GM12873 (cell line): ENCODE data around the gene SGPP1.
A peak's percentile ranks its signal among the peaks of the same experiment; 100 is the strongest.

Experiments
- TF ChIP-seq, protein P1 (sequence below): IDR thresholded peaks from 2 replicates; pipeline ENCODE4 v1.5.1; 2012; ENCODE audit warnings: low read depth, mild to moderate bottlenecking, moderate library complexity, low read length, control low read depth; ENCODE audit not compliant: insufficient read depth; ENCODE audit errors: missing control alignments

Gene SGPP1, protein sequence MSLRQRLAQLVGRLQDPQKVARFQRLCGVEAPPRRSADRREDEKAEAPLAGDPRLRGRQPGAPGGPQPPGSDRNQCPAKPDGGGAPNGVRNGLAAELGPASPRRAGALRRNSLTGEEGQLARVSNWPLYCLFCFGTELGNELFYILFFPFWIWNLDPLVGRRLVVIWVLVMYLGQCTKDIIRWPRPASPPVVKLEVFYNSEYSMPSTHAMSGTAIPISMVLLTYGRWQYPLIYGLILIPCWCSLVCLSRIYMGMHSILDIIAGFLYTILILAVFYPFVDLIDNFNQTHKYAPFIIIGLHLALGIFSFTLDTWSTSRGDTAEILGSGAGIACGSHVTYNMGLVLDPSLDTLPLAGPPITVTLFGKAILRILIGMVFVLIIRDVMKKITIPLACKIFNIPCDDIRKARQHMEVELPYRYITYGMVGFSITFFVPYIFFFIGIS

DNA sequence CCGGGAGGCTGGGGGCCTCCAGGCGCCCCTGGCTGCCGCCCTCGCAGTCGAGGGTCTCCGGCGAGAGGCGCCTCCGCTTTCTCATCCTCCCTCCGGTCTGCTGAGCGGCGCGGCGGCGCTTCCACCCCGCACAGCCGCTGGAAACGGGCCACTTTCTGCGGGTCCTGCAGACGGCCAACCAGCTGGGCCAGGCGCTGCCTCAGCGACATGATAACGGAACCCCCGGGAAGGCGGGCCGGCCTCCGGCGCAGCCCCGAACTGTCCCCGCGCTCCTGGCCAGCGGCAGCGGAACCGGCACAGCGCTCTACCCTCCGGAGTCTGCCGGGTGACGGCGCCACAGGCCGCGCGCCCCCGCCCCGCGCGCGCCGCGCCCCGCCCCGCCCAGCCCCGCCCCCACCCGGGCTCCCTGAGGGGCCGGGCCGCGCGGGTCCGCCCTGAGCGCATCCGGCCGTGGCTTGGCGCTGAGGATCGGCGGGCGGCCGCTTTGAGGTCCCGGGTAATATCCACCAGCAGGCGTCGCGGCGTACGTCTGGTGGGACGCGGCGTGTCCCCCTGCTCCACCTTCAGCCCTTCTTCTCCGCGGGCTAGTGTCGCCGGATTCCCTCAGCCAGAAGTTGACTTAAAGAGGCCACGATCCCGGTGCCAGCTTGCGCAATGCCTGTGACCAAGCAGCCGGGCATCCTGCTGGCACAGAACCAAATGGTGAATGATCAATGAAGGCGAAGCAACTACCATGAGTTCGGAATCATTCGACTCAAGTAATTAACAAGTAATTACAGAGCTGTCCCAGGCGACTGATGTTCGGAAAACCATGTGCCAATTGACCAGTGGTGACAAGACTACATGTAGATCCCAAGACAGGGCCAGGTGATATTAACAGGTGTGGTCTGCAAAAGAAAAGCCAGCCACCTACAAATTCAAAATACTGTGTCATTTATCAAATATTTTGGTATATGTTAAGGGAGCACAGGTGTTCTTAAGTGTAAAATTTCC is at the start of gene SGPP1:
Gene SGPP1 (minus strand): TSS at position 330 of the 993 bp plus-strand sequence. CDS start 121 bp downstream, at position 209.
- TF ChIP-seq, protein P1, sequence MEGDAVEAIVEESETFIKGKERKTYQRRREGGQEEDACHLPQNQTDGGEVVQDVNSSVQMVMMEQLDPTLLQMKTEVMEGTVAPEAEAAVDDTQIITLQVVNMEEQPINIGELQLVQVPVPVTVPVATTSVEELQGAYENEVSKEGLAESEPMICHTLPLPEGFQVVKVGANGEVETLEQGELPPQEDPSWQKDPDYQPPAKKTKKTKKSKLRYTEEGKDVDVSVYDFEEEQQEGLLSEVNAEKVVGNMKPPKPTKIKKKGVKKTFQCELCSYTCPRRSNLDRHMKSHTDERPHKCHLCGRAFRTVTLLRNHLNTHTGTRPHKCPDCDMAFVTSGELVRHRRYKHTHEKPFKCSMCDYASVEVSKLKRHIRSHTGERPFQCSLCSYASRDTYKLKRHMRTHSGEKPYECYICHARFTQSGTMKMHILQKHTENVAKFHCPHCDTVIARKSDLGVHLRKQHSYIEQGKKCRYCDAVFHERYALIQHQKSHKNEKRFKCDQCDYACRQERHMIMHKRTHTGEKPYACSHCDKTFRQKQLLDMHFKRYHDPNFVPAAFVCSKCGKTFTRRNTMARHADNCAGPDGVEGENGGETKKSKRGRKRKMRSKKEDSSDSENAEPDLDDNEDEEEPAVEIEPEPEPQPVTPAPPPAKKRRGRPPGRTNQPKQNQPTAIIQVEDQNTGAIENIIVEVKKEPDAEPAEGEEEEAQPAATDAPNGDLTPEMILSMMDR: peak; percentile 51

DNA sequence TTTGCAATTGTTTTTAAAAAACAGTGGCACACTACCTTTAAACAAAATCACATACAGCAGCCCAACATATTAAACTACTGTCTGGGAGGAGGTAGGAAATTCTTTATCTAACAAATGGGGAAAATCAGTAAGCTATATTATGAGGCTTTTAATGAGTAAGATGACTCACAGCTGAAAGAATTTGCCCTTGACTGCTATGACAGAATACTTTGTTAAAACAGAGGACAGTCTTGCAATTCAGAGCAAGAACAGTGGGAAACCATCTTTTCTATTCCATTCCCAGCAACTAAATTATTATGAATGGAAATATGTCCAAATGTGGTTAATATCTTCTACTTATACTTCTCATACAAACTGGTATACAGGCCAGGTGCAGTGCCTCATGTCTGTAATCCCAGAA is 49.2 kb upstream of the SGPP1 start:
- TF ChIP-seq, protein P1: no peak

DNA sequence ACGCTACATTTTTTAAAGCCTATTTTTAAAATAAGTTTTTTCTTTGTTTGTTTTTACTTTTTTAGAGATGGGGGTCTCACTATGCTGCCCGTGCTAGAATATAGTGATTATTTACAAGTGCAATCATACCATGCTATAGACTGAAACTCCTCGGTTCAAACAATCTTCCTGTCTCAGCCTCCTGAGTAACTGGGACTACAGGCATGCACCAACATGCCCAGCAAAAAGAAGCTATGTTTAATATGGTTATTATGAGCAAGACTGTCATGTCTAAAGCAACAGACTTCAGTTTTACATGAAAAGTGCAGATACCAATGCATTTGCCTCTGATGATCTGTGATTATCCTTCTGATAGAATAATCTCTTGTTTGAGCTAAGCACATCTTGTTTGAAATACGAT is 45.6 kb upstream of the SGPP1 start:
- TF ChIP-seq, protein P1: no peak

DNA sequence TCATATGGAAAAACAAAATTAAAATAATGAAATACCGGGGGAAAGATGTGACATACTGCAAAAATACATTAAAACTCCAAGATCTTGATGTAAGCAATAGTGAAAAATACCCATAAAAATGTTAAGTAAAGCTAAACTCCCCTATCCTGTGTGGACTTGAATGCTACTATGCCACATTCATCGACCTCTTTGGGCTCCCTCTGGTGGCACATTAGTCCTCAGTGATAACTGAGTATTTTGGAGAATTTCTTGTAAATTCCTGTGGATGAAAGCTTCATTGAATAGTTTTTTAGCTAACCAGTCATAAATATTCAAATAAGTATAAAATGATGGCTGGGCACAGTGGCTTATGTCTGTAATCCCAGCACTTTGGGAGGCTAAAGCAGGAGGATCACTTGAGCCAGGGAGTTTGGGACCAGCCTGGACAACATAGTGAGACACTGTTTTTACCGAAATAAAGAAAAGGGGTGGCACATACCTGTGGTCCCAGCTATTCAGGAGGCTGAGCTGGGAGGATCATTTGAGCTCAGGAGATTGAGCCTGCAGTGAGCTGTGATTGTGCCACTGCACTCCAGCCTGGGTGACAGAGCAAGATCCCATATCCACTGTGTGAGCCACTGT is 42.4 kb upstream of the SGPP1 start:
- TF ChIP-seq, protein P1: peak; percentile 59

DNA sequence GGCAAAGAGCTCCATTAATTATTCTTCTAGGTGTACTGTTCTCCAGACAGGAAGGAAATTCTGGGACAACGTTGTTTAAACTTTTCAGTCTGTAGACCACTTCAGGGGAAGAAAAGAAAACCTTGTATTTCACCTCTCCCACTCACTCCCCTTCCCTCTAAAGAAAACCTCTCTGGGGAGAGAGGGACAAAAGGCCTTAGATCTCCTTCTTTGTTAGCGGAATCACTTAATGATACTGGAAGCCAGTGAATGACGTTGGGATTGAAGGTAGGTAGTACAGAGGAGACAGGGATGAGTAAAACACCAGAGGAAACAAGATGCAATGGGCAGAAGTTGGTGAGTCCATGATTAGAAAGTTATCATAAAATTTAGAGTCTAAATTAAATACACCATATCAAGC is 38.7 kb upstream of the SGPP1 start:
- TF ChIP-seq, protein P1: no peak

DNA sequence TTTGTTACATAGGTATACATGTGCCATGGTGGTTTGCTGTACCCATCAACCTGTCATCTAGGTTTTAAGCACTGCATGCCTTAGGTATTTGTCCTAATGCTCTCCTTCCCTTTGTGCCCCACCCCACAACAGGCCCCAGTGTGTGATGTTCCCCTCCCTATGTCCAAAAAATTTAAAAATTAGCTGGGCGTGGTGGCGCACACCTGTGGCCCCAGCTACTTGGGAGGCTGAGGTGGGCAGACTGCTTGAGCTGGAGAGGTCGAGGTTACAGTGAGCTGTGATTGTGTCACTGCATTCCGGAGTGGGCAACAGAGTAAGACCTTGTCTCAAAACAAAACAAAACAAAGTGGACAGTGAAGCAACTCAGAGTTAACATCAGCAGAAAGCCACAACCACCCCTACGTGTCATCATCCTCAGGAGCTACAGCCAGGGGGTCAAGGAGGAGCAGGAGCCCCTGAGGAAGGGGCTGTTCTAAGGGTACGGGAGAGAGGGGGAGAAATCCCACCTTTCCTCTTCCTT is 36.8 kb upstream of the SGPP1 start:
- TF ChIP-seq, protein P1: no peak

DNA sequence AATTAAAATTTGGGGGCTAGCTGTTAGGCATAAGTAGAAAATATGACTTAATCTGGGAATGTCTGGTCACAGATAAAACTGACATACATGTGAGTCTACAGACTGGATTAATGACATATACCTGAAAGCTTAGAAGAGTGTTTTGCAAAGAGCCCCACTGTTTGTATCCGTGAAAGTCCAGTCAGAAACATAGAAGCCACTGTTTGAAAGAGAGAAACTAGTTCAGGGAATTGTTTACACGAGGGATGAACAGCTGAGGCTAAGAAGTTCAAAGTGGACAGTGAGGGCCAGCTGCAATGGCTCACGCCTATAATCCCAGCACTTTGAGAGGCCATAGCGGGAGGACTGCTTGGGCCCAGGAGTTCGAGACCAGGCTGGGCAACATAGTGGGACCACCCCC is 36.2 kb upstream of the SGPP1 start:
- TF ChIP-seq, protein P1: no peak
